ENCODE data around the gene PIKFYVE. TPM values are rescaled to one million over a fixed set of nuclear protein-coding genes. Genes with fewer than 3 reads are reported as not detected.
"Not testable (repeated sequence)": the region's sequence is repeated elsewhere in the genome, so short reads cannot be mapped to it uniquely, and the experiment has no call there.

Gene PIKFYVE
- total RNA-seq, 4 donors from 2014 or later, result 35.3 to 48.0 (median 39.9) TPM

GRCh38 chr2:208346756-208347155, 80.7 kb downstream of the PIKFYVE start:
- TF ChIP-seq POLR2A (IDR thresholded peaks at IDR 0.05), result no peak
- no peak for TF ChIP-seq CTCF (IDR thresholded peaks at IDR 0.05)
- TF ChIP-seq EP300 (IDR thresholded peaks at IDR 0.05), result no peak
- no peaks in the 10 kb centered on the region for H3K27me3 ChIP-seq
- no peak overlapping the region for H3K27ac ChIP-seq
- no peaks in the 10 kb centered on the region for H3K4me1 ChIP-seq
- no peak overlapping the region for H3K4me3 ChIP-seq
- 90 to 96% methylated on average over 4 of the region's 4 CpGs for WGBS, 2 donors
- DNase-seq (ENCODE audit: low spot score in 2 of 2), result no peak
- H3K36me3 ChIP-seq, result peaks cover 0 to 98% (median 11%) of the 10 kb centered on the region in 3 donors
- H3K9me3 ChIP-seq, result no peaks in the 10 kb centered on the region

GRCh38 chr2:208350610-208351009, 84.6 kb downstream of the PIKFYVE start:
- H3K4me1 ChIP-seq, result no peaks in the 10 kb centered on the region
- H3K27ac ChIP-seq, result no peak overlapping the region
- no peak overlapping the region for H3K4me3 ChIP-seq
- no peaks in the 10 kb centered on the region for H3K9me3 ChIP-seq
- TF ChIP-seq POLR2A (IDR thresholded peaks at IDR 0.05) (no peak), CTCF (IDR thresholded peaks at IDR 0.05) (no peak), EP300 (IDR thresholded peaks at IDR 0.05) (no peak)
- peaks cover 0 to 97% (median 20%) of the 10 kb centered on the region in 3 donors for H3K36me3 ChIP-seq
- 86 to 92% methylated on average over 7 of the region's 7 CpGs for whole genome bisulfite sequencing, 2 donors
- H3K27me3 ChIP-seq, result no peaks in the 10 kb centered on the region
- DNase-seq (ENCODE audit: low spot score in 2 of 2), result no peak

GRCh38 chr2:208352644-208353567, 86.9 kb downstream of the PIKFYVE start:
- Histone ChIP-seq H3K27ac (no peak overlapping the region), H3K9me3 (no peaks in the 10 kb centered on the region), H3K27me3 (no peaks in the 10 kb centered on the region), H3K36me3 (peaks cover 0 to 83% (median 20%) of the 10 kb centered on the region in 3 donors), H3K4me1 (peaks cover 0 to 12% (median 2%) of the 10 kb centered on the region in 4 donors), H3K4me3 (no peak overlapping the region)
- no peak for DNase-seq (ENCODE audit: low spot score in 2 of 2)
- no peak for TF ChIP-seq POLR2A (IDR thresholded peaks at IDR 0.05)
- no peak for TF ChIP-seq EP300 (IDR thresholded peaks at IDR 0.05)
- TF ChIP-seq CTCF (IDR thresholded peaks at IDR 0.05), result no peak
- WGBS, 2 donors, result 92% methylated on average over 5 of the region's 5 CpGs

GRCh38 chr2:208354964-208355381, 88.9 kb downstream of the PIKFYVE start:
- Histone ChIP-seq H3K4me1 (peaks cover 0 to 23% (median 3%) of the 10 kb centered on the region in 4 donors), H3K36me3 (peaks cover 0 to 79% (median 20%) of the 10 kb centered on the region in 3 donors), H3K27me3 (no peaks in the 10 kb centered on the region), H3K9me3 (peaks cover 0 to 5% (median 0%) of the 10 kb centered on the region in 4 donors), H3K4me3 (no peak overlapping the region), H3K27ac (no peak overlapping the region)
- 85 to 91% methylated on average over 3 of the region's 3 CpGs for WGBS, 2 donors
- TF ChIP-seq POLR2A (IDR thresholded peaks at IDR 0.05) (no peak), EP300 (IDR thresholded peaks at IDR 0.05) (peak in 1 of 2 donors; percentile 43), CTCF (IDR thresholded peaks at IDR 0.05) (no peak)
- DNase-seq (ENCODE audit: low spot score in 2 of 2), result no peak

GRCh38 chr2:208356420-208356819, 90.4 kb downstream of the PIKFYVE start:
- H3K9me3 ChIP-seq; H3K27ac ChIP-seq; H3K27me3 ChIP-seq; H3K4me3 ChIP-seq; DNase-seq (ENCODE audit: low spot score in 2 of 2): not testable (repeated sequence)
- WGBS, 2 donors, result 48 to 49% methylated on average over 3 of the region's 3 CpGs
- Histone ChIP-seq H3K4me1 (peaks cover 0 to 23% (median 3%) of the 10 kb centered on the region in 4 donors), H3K36me3 (peaks cover 0 to 72% (median 11%) of the 10 kb centered on the region in 3 donors)

All from tibial nerve (tissue), 4 donors.